Measurements from ENCODE around the gene PCED1B. TPM values are rescaled to one million over a fixed set of nuclear protein-coding genes. Genes with fewer than 3 reads are reported as not detected.
"Not testable (repeated sequence)": the region's sequence is repeated elsewhere in the genome, so short reads cannot be mapped to it uniquely, and the experiment has no call there.

Gene PCED1B
- total RNA-seq, 1 donor from 2014 or later, result 6.9 TPM

- Histone ChIP-seq H3K27ac (no peak overlapping the region), H3K36me3 (no peaks in the 10 kb centered on the region), H3K27me3 (no peaks in the 10 kb centered on the region), H3K4me1 (peaks cover 13% of the 10 kb centered on the region), H3K9me3 (no peaks in the 10 kb centered on the region), H3K4me3 (no peak overlapping the region)
- TF ChIP-seq CTCF (IDR thresholded peaks at IDR 0.05) (no peak), POLR2AphosphoS5 (IDR thresholded peaks at IDR 0.05; ENCODE audit: insufficient read depth in 1 of 2, low read depth in 1 of 2) (no peak), POLR2A (IDR thresholded peaks at IDR 0.05) (no peak)
- intact Hi-C loops (cut with DNase I), result no loop called here
- DNase-seq (ENCODE audit: extremely low spot score in 2 of 2), result no peak
These were observed 115.1 kb downstream of the PCED1B start for GRCh38 chr12:47194501-47194900.

GRCh38 chr12:47200446-47200845, 121.0 kb downstream of the PCED1B start:
- no peak for TF ChIP-seq POLR2A (IDR thresholded peaks at IDR 0.05)
- TF ChIP-seq CTCF (IDR thresholded peaks at IDR 0.05), result no peak
- TF ChIP-seq POLR2AphosphoS5 (IDR thresholded peaks at IDR 0.05; ENCODE audit: insufficient read depth in 1 of 2, low read depth in 1 of 2), result no peak

GRCh38 chr12:47201190-47201589, 121.8 kb downstream of the PCED1B start:
- H3K4me1 ChIP-seq; H3K27me3 ChIP-seq; DNase-seq (ENCODE audit: extremely low spot score in 2 of 2); H3K36me3 ChIP-seq; H3K4me3 ChIP-seq; intact Hi-C loops (cut with DNase I); H3K9me3 ChIP-seq; H3K27ac ChIP-seq: not testable (repeated sequence)

More at GRCh38 chr12:47200446-47200845, 121.0 kb downstream of the PCED1B start:
- Histone ChIP-seq H3K4me3 (no peak overlapping the region), H3K36me3 (no peaks in the 10 kb centered on the region), H3K4me1 (no peaks in the 10 kb centered on the region), H3K27me3 (no peaks in the 10 kb centered on the region), H3K27ac (no peak overlapping the region), H3K9me3 (no peaks in the 10 kb centered on the region)
- intact Hi-C loops (cut with DNase I), result no loop called here
- DNase-seq (ENCODE audit: extremely low spot score in 2 of 2), result no peak

- Histone ChIP-seq H3K4me1 (no peaks in the 10 kb centered on the region), H3K4me3 (no peak overlapping the region), H3K9me3 (no peaks in the 10 kb centered on the region), H3K36me3 (no peaks in the 10 kb centered on the region), H3K27me3 (no peaks in the 10 kb centered on the region), H3K27ac (no peak overlapping the region)
- TF ChIP-seq POLR2A (IDR thresholded peaks at IDR 0.05), result no peak
- TF ChIP-seq CTCF (IDR thresholded peaks at IDR 0.05), result no peak
- TF ChIP-seq POLR2AphosphoS5 (IDR thresholded peaks at IDR 0.05; ENCODE audit: insufficient read depth in 1 of 2, low read depth in 1 of 2), result no peak
- intact Hi-C loops (cut with DNase I), result no loop called here
- no peak for DNase-seq (ENCODE audit: extremely low spot score in 2 of 2)
These were observed 122.8 kb downstream of the PCED1B start for GRCh38 chr12:47202176-47202575.

- Histone ChIP-seq H3K36me3 (no peaks in the 10 kb centered on the region), H3K27ac (no peak overlapping the region), H3K27me3 (no peaks in the 10 kb centered on the region), H3K9me3 (no peaks in the 10 kb centered on the region), H3K4me1 (no peaks in the 10 kb centered on the region), H3K4me3 (no peak overlapping the region)
- DNase-seq (ENCODE audit: extremely low spot score in 2 of 2), result no peak
- TF ChIP-seq CTCF (IDR thresholded peaks at IDR 0.05) (no peak), POLR2A (IDR thresholded peaks at IDR 0.05) (no peak), POLR2AphosphoS5 (IDR thresholded peaks at IDR 0.05; ENCODE audit: insufficient read depth in 1 of 2, low read depth in 1 of 2) (no peak)
- intact Hi-C loops (cut with DNase I), result no loop called here
These were observed 126.4 kb downstream of the PCED1B start for GRCh38 chr12:47205532-47206449.
